CD4-positive, alpha-beta T cell treated with Interferon gamma for 1 hour (primary cell): ENCODE measurements around the gene RADIL.
"Not testable (repeated sequence)": the region's sequence is repeated elsewhere in the genome, so short reads cannot be mapped to it uniquely, and the experiment has no call there.

Experiments
- DNase-seq: peaks from one replicate; pipeline ENCODE4 v3.0.0-alpha.2; 2020

RADIL gene

GRCh38 chr7:4806983-4807597 lies 76.4 kb downstream of the RADIL start:
- DNase-seq: no peak

GRCh38 chr7:4805984-4806300 lies 77.6 kb downstream of the RADIL start:
- DNase-seq: no peak

- DNase-seq: no peak
Measured at GRCh38 chr7:4805110-4805983, 78.2 kb downstream of the RADIL start.

GRCh38 chr7:4803397-4804241 lies 79.9 kb downstream of the RADIL start:
- no peak for DNase-seq

- DNase-seq: not testable (repeated sequence)
Measured at GRCh38 chr7:4802577-4802976, 80.9 kb downstream of the RADIL start.

GRCh38 chr7:4801839-4802231 lies 81.7 kb downstream of the RADIL start:
- no peak for DNase-seq

GRCh38 chr7:4800926-4801838 lies 82.3 kb downstream of the RADIL start:
- no peak for DNase-seq

- no peak for DNase-seq
Measured at GRCh38 chr7:4800487-4800886, 83.0 kb downstream of the RADIL start.

- DNase-seq: no peak
Measured at GRCh38 chr7:4799508-4800268, 83.8 kb downstream of the RADIL start.

GRCh38 chr7:4798706-4799235 lies 84.7 kb downstream of the RADIL start:
- DNase-seq: no peak

GRCh38 chr7:4797858-4798705 lies 85.4 kb downstream of the RADIL start:
- peak; percentile 48 for DNase-seq

- no peak for DNase-seq
Measured at GRCh38 chr7:4796453-4796852, 87.1 kb downstream of the RADIL start.

- no peak for DNase-seq
Measured at GRCh38 chr7:4794591-4795350, 88.7 kb downstream of the RADIL start.

GRCh38 chr7:4794171-4794570 lies 89.3 kb downstream of the RADIL start:
- not testable (repeated sequence) for DNase-seq

GRCh38 chr7:4793385-4793993 lies 90.0 kb downstream of the RADIL start:
- not testable (repeated sequence) for DNase-seq

- no peak for DNase-seq
Measured at GRCh38 chr7:4792537-4793126, 90.9 kb downstream of the RADIL start.

- peak; percentile 78 for DNase-seq
Measured at GRCh38 chr7:4791738-4792536, 91.6 kb downstream of the RADIL start.
